HG03442 (cell line): ENCODE results near the gene KCTD1.
A peak's percentile ranks its signal among the peaks of the same experiment; 100 is the strongest.

Source experiments
- ATAC-seq: cut with Tn5 transposase; IDR thresholded peaks from one replicate; pipeline ENCODE4 v1.9.1; 2021; ENCODE audit warnings: mild to moderate bottlenecking, moderate library complexity; ENCODE audit not compliant: unreplicated experiment

The KCTD1 gene

GRCh38 chr18:26548415-26549262, at the start of gene KCTD1:
KCTD1 (minus strand) TSS chr18:26548553; CDS start chr18:26548536, 17 bp downstream.
- peak; percentile 46 for ATAC-seq

- no peak for ATAC-seq
Observed at GRCh38 chr18:26593365-26594320, 45.3 kb upstream of the KCTD1 start.

DNA sequence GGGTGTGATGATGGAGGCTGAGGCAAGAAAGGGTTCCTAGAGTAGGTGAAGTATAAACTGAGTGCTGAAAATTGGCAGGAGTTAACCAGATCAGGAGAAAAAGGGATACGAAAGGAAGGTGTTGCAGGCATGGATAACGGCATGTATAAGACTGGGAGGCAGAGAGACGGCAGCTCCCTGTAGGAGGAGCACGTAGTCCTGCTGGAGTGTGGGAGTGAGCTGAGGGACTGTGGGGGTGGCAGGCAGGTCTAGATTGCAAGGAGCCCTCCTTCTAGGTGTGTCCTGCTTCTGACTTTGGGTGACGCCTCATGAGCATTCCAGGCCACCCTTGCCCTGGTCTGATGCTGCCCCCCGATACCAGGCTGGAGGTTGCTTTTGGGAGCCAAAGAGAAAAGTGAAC, 36.4 kb upstream of the KCTD1 start:
- no peak for ATAC-seq

DNA sequence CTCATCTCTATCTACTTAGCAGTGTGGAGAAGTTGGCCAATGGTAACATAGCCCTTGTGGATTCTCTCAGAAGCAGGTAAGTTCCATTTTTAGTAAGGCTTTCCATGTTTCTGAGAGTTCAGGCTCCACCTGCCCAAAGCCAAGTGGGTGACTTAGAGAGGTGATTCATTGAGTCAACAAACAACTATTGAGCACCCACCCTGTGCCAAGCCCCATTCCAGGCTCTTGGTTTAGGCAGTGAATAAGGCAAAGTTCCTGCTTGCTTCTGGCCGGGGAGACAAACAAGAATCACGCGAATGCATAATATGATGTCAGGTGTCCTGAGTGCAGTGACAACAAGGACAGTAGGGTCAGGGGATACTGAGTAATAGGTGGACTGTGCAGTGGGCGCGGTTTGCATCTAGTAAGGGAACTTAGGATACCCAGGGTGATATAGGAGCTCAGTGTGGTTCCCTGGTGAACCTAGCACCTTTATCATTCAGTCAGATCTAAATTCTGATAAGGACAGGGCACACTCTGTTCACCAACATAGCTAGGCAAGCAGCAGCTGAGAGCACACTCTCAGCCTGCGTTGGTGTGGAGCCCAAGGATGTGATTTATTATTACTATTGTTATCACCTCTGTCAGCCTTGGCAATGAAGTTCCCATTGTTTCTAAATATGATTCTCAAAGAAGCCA, 31.7 kb upstream of the KCTD1 start:
- no peak for ATAC-seq

GRCh38 chr18:26575865-26576217, 27.5 kb upstream of the KCTD1 start:
- no peak for ATAC-seq

DNA sequence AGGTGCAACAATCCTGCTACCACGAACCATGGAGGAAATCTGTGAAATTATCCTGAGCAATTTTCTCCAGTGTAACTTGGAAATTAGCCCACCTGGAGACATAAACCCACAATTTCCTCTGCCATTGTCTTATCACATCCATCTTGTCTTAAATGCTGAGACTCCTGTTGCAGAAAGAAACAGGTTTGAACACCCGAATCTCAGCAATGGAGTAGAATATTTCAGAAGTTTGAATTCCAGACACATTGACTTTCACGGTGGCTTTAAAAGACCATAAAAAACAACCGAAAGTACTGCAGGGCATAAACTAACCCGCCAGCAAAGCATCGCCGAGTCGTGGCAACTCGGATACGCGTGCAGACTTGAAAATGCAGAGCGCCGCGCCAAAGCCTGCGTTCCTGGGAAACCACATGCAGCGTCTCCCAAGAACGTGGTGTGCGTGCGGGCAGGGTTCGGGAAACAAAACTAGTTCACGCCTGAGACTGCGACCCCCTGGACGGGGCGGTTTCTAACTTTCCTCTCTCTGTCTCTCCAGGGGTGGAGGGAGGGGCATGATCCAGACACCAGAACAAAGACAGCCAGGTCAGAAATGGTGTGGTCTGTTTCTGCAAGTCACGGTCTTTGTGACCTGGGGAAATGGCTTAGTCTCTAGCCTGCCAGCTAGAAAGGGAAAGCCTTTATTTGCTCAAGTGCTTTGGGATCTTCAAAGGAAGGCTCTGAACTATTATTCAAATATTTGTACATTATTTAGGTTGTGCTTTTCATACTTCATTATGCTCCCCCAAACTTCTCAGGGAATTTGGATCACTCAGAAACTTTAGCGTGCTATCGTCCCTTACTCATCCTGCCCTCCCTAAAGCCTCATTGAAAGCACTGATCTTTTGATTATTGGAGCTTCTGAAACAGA, 26.9 kb upstream of the KCTD1 start:
- no peak for ATAC-seq

GRCh38 chr18:26568926-26569665, 20.7 kb upstream of the KCTD1 start:
- no peak for ATAC-seq

DNA sequence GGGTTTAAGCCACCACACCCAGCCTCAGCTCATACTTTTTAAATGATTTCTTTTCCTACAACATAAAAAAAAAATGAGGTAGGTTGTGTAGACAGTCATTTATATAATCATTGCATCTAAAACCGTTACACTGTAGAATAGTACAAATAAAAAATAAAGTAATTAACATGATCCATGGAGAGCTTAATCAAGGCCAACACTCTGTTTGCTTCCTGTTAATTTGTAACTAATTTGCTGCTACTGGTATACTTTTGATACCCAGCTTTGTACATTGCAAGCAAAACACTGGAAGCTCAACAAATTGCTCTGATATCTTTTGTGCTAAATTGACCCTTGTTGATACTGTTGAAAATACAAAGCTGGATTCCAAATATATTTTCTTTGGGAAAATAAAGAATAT, 20.2 kb upstream of the KCTD1 start:
- ATAC-seq = no peak

DNA sequence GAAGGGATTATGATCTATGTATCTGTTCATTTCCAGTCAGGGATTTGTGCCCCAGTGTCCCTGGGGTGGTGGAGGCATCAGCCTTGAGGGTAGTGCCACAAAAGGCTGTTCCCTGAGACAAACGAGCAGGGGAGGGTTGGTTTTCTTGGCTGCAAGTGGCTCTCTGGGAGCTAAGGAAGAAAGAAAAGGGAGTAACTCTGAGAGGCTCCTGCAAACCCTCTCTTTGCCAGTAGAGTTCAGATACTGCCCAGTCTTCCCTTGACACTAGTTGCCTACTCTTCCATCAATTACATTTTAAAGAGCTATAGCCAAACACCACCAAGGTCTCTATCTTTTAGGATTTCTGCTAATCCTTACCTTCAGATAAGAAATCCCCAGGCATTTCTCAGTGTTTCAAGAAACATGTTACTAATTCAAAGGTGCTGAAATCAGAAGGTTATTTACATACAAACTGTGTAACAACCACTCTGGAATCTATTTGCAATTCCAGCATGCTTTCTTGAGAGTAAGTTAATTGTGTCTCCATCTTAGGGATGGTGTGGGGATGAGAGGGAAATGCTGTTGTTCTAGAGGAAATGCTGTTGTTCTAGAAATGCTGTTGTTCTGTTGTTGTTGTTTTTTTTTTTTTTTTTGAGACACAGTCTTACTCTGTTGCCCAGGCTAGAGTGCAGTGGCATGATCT, 18.7 kb upstream of the KCTD1 start:
- no peak for ATAC-seq

DNA sequence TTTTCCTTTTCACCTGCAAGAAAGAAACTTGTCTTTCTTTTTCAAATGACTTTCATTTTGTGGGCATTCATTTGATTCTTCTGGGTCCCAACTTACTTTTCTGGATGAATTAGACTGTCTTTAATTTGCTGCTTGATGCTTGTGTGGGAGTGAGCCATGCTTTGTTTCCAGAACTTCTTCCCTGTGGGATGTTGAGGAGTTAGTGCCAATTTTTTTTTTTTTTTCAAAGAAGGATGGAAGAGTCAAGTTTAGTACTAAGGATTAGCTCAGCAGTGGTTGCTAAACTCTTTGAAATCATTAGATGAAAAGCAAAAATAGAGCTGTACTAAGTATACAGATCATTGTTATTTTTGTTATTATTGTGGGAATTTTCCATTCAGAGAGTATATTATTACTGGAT, 17.2 kb upstream of the KCTD1 start:
- no peak for ATAC-seq

GRCh38 chr18:26563024-26563423, 14.7 kb upstream of the KCTD1 start:
- ATAC-seq = no peak

DNA sequence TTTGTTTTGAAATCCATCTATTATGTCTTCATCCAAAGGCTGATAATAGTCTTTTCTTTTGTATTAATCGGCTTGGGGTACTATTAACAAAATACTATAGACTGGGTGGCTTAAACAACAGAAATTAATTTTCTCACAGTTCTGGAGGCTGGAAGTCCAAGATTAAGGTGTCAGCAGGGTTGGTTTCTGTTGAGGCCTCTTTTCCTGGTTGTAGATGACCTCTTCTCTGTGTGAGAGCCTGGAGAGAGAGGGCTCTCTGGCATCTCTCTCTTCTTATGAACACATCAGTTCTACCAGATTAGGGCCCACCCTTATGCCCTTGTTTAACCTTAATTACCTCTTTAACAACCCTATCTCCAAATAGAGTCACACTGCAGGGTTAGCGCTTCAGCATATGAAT, 14.2 kb upstream of the KCTD1 start:
- ATAC-seq = no peak

DNA sequence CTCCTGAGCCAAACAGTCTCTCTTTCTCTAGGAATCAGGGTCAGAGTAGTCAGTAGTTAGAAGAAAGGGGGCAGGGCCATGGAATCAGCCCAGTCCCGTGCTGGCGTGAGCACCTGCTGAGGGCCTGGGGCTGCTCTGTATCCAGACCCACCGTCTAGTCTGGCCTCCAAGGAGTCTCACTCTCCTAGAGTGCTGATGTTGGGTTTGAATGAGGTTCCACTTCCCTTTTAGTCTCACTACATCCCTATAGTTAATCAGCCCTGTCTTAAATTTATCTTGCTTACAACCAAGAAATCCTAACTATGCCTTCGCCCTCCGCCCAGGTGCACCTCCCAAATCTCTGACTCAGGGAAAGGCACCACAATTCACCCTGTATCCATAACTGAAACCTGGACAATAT, 13.4 kb upstream of the KCTD1 start:
- no peak for ATAC-seq

DNA sequence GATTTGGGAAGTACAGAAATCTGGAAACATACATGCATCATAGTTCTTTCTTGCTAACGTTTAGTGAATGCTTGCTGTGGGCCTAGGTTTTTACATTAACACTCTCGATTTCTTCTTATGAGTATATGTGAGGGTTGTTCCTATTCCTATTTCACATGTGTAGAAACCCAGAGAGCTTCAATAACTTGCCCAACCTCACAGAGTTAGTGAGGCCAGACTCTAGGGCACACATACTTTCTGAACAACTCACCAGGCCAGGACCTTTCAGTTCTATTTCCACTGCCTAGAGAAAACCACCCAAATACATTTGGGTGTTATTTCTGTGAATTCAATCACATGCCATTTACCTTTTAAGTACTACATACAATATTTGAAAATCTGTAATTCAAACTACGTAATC, 8.2 kb upstream of the KCTD1 start:
- peak; percentile 96 for ATAC-seq

GRCh38 chr18:26555804-26556553, 7.6 kb upstream of the KCTD1 start:
- ATAC-seq = no peak

- no peak for ATAC-seq
Observed at GRCh38 chr18:26553943-26554342, 5.6 kb upstream of the KCTD1 start.

DNA sequence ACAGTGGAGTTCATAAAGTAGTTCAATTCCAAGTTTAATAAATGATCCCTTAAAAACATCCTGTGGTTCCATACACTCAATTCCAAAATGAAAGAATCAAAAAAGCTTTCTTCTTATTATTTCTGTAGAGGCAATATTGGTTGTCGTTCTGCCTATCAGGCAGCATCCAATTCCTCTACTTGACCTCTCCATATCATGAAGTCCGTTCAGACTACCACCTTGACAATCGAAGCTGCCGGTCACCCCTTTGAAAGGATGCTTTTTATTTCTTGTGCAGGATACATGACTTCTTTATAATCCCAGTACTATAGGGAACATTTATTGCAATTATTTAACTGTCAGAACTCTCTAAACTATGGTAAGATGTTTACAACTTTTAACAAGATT, 3.3 kb upstream of the KCTD1 start:
- no peak for ATAC-seq

DNA sequence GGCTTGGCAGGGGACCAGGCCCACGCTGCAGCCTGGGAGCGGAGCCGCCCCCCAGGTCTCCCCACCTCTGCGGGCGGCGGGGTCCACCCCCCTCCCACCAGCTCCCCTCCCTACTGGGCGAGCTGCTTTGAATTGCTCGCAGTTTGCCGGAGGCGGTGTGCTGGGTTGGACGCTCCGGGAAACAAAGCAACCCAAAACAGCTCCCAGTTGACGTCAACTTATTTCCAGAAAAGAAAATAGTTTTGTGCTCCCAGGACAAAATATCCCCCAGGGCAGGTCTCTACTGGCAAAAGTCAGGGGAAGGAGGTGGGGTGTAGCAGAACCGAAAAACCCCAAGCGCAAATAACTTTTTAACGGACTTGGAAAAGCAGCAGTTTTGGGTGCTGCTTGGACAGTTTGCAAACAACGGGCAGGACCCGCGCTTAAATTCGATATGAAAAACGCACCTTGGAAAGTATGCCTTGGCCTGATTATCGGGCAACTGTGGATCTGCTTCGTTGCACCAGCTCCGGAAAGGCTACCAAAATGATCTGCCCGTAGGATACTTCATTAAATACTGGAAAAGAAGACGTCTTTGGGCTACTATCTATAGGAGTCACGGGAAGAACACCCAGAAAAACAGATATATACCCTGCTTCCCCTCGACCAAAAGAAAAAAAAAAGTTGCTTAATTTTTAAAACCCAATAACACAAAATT, 2.8 kb upstream of the KCTD1 start:
- no peak for ATAC-seq
